T-helper 2 cell treated with Interferon-gamma antibody and Interleukin-4, amounts not matched to agents 5 μg/mL and 100 μg/mL, for 36 hours (primary cell): ENCODE measurements around the gene HSPD1.
"Not testable (repeated sequence)": the region's sequence is repeated elsewhere in the genome, so short reads cannot be mapped to it uniquely, and the experiment has no call there.

Experiments
- DNase-seq: peaks from one replicate; pipeline ENCODE4 v3.0.0; 2021; ENCODE audit warnings: low spot score
- H3K27ac Mint-ChIP-seq: one replicate; pipeline ENCODE4 v1.8.0; 2021; ENCODE audit warnings: mild to moderate bottlenecking, mixed read lengths
- H3K27me3 Mint-ChIP-seq: one replicate; pipeline ENCODE4 v1.8.0; 2021; ENCODE audit warnings: low read depth, mixed read lengths
- H3K36me3 Mint-ChIP-seq: one replicate; pipeline ENCODE4 v1.8.0; 2021; ENCODE audit warnings: low read depth, mixed read lengths
- H3K4me1 Mint-ChIP-seq: one replicate; pipeline ENCODE4 v1.8.0; 2021; ENCODE audit warnings: low read depth, mixed read lengths
- H3K4me3 Mint-ChIP-seq: one replicate; pipeline ENCODE4 v1.8.0; 2022; ENCODE audit warnings: mild to moderate bottlenecking, moderate library complexity, mixed read lengths
- H3K9me3 Mint-ChIP-seq: one replicate; pipeline ENCODE4 v1.8.0; 2021; ENCODE audit warnings: mixed read lengths

HSPD1 gene

DNA sequence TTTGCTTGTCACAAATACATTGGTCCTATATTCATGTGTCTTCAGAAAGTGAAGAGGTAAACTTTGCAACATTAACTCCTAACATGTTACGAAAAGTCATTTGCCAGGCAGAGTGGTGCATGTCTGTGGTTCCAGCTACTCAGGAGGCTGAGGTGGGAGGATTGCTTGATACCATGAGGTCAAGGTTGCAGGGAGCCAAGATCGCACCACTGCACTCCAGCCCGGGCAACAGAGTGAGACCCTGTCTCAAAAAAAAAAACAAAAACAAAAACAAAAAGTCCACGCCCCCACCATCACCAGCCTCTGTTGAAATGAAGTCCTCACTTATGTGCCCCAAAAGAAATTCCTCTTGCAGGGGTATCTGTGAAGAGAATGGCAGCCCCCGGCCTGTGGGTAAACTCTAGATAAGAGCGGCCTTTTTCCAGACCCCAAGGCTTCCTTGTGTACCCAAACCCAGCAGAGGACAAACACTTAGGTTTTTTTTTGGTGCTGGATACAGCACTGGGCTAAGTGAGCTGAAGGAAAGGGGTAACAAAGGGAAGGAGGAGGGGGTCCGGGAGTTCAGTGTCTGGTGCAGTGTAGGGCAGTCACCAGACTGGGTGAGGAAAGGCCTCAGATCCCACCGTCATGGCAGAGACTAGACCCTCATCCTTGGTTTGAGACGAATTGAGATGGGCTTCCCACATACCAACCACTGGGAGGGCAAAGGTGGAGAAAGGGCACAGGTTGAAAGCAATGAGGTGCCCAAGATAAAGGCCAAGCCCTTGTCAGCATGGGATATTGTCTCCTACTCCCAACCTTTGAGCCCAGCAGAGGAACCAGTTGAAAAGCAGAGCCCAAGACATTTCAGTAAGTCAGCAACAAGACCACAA, 19.2 kb downstream of the HSPD1 start:
- Mint-ChIP-seq H3K36me3 (peaks cover 60% of the 10 kb centered on the region), H3K27me3 (no peaks in the 10 kb centered on the region), H3K9me3 (peaks cover 9% of the 10 kb centered on the region), H3K27ac (no peak overlapping the region), H3K4me3 (no peak overlapping the region), H3K4me1 (peaks cover 12% of the 10 kb centered on the region)
- DNase-seq, result no peak

DNA sequence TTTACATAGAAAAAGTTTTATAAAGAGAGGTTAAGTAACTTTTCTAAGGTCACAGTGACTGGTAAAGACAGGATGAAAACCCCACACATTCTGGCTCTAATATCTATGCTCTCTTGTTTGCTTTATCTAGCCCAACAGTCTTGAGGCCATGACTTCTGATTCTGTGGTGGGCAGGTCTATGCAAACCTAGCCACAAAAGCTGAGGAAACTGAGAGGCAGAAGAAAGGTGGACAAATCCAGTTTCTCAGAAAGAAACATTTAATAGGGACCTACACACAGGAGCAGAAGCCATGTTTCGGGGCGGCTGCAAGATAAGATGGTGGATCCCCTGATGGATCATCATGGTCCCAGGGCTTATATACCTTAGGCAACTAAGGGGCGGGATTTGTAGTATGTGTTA, 21.8 kb downstream of the HSPD1 start:
- H3K36me3 Mint-ChIP-seq, result peaks cover 54% of the 10 kb centered on the region
- no peak for DNase-seq
- H3K27ac Mint-ChIP-seq, result peak overlapping the region; percentile 2
- no peaks in the 10 kb centered on the region for H3K27me3 Mint-ChIP-seq
- H3K9me3 Mint-ChIP-seq, result no peaks in the 10 kb centered on the region
- H3K4me3 Mint-ChIP-seq, result no peak overlapping the region
- H3K4me1 Mint-ChIP-seq, result peaks cover 12% of the 10 kb centered on the region

DNA sequence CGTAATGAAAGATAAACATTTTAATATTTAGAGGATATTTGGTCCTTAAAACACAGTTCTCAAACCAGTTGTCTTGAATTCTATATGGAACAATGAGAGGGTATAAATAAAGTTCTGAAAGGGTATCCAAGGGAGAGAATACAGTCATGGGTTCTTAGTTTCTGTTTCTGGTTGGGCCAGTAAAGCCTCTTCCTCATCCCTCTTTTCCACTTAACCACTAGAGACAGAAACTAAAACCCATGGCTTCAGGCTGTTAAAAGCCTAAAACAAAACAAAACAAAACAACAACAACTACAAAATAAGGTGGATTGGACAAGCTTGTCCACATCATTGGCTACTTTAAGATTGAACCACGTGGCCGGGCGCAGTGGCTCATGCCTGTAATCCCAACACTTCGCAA, 27.5 kb downstream of the HSPD1 start:
- Mint-ChIP-seq H3K9me3 (no peaks in the 10 kb centered on the region), H3K4me3 (no peak overlapping the region), H3K4me1 (peaks cover 1% of the 10 kb centered on the region), H3K36me3 (peaks cover 45% of the 10 kb centered on the region), H3K27ac (no peak overlapping the region), H3K27me3 (no peaks in the 10 kb centered on the region)
- DNase-seq, result no peak

DNA sequence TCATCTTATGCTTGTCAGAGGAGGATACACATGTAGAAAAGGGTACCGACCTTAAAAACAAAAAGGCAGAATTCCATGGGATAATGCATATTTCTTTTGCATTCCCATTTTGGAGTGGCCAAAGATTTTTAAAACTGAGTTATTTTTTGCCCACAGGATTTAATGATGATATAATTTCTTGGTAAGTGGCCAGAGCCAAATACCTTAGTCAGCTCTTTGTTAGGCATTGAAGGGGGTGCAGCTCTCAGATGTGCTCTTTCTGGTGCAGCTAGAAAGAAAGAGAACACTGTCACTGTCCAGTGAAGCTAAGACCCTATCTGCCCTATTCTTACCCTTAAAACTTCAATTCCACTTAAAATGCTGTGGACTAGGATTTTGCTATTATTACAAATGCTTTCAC, 35.5 kb downstream of the HSPD1 start:
- no peaks in the 10 kb centered on the region for H3K27me3 Mint-ChIP-seq
- H3K4me1 Mint-ChIP-seq, result peaks cover 5% of the 10 kb centered on the region
- no peak for DNase-seq
- no peaks in the 10 kb centered on the region for H3K9me3 Mint-ChIP-seq
- peaks cover 38% of the 10 kb centered on the region for H3K36me3 Mint-ChIP-seq
- H3K27ac Mint-ChIP-seq, result no peak overlapping the region
- H3K4me3 Mint-ChIP-seq, result no peak overlapping the region

DNA sequence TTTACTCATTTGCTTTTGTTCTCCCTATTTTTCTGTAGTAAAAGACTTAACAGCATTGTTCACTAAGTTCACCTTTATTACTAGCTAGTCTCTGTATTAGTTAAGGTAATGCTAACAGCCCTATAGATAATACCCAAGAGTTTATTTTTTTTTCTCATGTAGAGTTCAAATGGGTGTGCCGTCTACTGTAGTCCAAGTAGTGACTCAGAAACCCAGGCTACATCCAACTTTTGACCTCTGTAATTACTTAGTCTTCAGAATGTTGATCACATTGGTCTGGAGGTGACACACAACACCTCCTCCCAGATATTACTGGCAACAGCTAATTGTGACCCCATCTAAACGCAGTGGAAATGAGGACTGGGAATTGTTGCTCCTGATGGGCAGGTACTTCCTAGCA, 38.6 kb downstream of the HSPD1 start:
- Mint-ChIP-seq H3K27me3 (no peaks in the 10 kb centered on the region), H3K36me3 (peaks cover 27% of the 10 kb centered on the region), H3K4me1 (peaks cover 7% of the 10 kb centered on the region), H3K27ac (no peak overlapping the region), H3K4me3 (no peak overlapping the region), H3K9me3 (no peaks in the 10 kb centered on the region)
- no peak for DNase-seq

DNA sequence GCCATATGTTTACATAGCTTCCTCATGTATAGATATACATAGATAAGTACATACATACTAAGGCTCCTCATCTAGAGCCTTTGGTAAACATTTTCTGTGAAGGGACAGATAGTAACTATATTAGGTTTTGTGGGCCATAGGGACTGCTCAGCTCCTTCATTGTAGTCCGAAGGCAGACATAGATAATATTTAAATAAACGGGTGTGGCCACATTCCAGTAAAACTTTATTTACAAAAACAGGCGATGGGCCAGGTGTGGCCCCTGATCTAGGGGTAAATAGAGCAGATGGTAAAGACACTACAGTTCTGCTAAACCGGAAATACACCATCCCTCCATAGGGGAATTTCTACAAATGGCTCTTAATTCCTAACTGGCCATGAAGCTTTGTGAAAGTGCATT, 39.0 kb downstream of the HSPD1 start:
- no peaks in the 10 kb centered on the region for H3K9me3 Mint-ChIP-seq
- DNase-seq, result no peak
- peaks cover 10% of the 10 kb centered on the region for H3K4me1 Mint-ChIP-seq
- H3K27ac Mint-ChIP-seq, result no peak overlapping the region
- no peak overlapping the region for H3K4me3 Mint-ChIP-seq
- H3K36me3 Mint-ChIP-seq, result peaks cover 27% of the 10 kb centered on the region
- no peaks in the 10 kb centered on the region for H3K27me3 Mint-ChIP-seq

DNA sequence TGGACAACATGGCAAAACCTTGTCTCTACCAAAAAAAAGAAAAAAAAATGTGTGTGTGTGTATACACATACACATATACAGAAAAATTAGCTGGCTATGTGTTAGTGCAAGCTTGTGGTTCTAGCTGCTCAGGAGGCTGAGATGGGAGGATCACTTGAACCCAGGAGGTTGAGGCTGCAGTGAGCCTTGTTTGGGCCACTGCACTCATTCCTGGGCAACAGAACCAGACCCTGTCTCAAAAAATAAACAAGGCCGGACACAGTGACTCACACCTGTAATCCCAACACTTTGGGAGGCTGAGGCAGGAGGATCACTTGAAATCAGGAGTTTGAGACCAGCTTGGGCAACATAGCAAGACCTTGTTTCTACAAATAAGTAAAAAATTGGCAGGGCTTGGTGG, 44.2 kb downstream of the HSPD1 start:
- Mint-ChIP-seq H3K4me3 (peak overlapping the region; percentile 27), H3K27me3 (no peaks in the 10 kb centered on the region), H3K9me3 (no peaks in the 10 kb centered on the region), H3K27ac (no peak overlapping the region), H3K4me1 (peaks cover 22% of the 10 kb centered on the region), H3K36me3 (peaks cover 10% of the 10 kb centered on the region)
- no peak for DNase-seq

DNA sequence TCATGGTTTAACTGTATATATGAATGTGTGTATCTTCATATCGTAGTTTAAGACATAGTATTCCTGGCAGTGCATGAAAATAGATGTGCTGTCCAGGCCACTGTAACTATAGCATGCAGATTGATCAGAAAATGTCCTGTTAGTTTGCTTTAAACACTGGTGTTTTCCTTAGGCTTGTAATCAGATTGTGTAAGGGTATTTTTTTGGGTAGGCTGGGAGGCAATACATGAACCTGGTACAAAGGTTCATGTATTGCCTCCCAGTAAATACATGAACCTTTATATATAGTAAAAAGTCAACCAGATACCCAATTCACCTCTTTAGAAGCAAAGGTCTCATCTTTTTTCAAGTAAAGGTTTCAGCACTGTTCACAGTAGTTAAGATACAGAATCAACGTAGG, 44.7 kb downstream of the HSPD1 start:
- Mint-ChIP-seq H3K27ac (peak overlapping the region; percentile 99), H3K4me1 (peaks cover 21% of the 10 kb centered on the region), H3K36me3 (peaks cover 8% of the 10 kb centered on the region), H3K27me3 (no peaks in the 10 kb centered on the region), H3K4me3 (peak overlapping the region; percentile 96), H3K9me3 (no peaks in the 10 kb centered on the region)
- DNase-seq, result no peak

DNA sequence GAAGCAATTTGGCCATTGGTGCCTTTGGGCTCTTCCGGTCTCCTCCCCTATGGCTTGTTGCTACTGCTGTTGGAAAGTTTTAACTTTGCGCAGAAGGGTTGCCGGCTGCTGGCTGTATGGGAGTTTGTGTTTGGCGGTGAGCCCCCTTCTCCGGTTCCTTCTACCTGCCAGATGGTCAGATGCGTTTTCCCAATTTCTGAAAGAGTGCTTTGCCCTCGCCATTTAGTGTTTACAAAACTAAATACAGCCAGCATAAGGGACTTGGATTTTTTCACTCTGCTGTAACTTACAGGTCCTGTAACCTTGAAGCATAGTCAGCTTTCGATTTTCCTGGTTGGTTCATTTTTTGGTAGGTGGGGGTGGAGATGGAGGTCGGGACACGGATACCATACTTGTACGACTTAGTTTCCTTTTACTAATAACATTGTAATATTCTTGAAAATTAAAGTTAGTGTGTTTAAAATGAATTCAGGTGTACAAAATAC, 45.7 kb downstream of the HSPD1 start:
- H3K36me3 Mint-ChIP-seq, result peaks cover 5% of the 10 kb centered on the region
- no peaks in the 10 kb centered on the region for H3K27me3 Mint-ChIP-seq
- H3K27ac Mint-ChIP-seq, result peak overlapping the region; percentile 99
- peak overlapping the region; percentile 96 for H3K4me3 Mint-ChIP-seq
- H3K4me1 Mint-ChIP-seq, result peaks cover 17% of the 10 kb centered on the region
- DNase-seq, result no peak
- no peaks in the 10 kb centered on the region for H3K9me3 Mint-ChIP-seq

DNA sequence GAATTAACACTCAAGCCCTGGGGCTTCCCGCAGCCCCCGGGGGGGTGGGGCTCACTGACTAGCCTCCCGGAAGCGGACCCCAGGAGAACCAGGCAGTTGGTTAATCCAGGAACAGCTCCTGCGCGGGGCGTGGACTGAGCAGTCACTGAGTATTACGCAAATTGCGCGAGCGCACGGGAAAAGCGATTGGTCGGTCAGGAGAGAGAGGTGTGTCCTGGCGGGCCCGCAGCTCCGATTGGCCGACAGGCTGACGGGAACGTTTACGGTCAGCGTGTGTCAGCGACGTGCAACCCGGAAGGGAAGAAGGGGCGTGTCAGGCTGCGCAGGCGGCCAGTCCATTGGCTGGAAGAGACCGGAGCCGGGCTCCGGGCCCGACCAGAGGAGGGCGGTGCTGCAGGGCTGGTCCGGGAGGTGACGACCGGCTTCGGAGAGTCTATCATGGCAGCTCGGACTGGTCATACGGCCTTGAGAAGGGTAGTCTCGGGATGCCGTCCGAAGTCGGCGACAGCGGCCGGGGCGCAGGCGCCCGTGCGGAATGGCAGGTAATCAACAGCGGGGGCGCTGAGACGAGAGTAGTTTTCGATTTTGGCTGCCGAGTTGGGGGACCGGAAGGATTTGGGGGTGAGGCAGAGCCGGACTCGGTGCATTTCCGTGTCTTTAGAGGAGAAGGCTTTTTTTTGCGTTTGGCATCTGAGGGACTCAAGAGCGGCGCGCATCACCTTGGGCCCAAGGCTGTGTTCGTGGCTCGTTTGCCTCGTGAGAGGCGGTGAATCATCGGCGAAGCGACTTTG, 46.3 kb downstream of the HSPD1 start, which contains the start of gene COQ10B:
Gene COQ10B, plus strand, starts transcription at position 430 of the 791 bp plus-strand sequence. Its CDS starts 9 bp downstream, at position 439.
- no peaks in the 10 kb centered on the region for H3K27me3 Mint-ChIP-seq
- H3K4me1 Mint-ChIP-seq, result peaks cover 16% of the 10 kb centered on the region
- H3K9me3 Mint-ChIP-seq, result no peaks in the 10 kb centered on the region
- H3K27ac Mint-ChIP-seq, result peak within 1 kb of the TSS; percentile 99
- peak within 1 kb of the TSS; percentile 96 for H3K4me3 Mint-ChIP-seq
- H3K36me3 Mint-ChIP-seq, result peaks cover 5% of the 10 kb centered on the region
- DNase-seq, result peak; percentile 100

DNA sequence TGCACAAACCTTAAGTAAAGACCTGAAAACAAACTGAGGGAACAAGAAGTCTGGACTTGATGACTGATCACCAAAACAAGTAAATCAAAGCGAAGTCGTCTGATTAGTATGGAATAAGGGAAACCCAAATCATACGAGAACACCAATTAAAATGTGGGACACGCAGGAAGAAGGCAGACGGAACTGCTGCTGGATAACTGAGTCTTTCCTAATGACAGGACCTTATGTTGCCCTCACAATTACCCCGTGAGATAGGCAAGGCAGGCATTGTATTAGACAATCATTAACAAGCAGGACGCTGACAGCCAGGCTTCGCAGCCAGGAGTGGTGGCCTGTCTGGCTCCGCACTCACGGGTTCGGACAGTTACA, 46.9 kb downstream of the HSPD1 start:
- Mint-ChIP-seq H3K27me3 (no peaks in the 10 kb centered on the region), H3K27ac (peak overlapping the region; percentile 99)

DNA sequence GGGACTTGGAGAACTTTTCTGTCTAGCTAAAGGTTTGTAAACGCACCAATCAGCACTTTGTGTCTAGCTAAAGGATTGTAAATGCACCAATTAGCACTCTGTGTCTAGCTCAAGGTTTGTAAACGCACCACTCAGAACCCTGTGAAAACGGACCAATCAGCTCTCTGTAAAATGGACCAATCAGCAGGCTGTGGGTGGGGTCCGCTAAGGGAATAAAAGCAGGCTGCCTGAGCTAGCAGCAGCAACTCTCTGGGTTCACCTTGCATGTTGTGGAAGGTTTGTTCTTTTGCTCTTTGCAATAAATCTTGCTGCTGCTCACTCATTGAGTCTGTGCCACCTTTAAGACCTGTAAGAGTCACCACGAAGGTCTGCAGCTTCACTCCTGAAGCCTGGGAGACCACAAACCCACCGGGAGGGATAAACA, 48.7 kb downstream of the HSPD1 start:
- H3K4me1 Mint-ChIP-seq, result peaks cover 15% of the 10 kb centered on the region
- DNase-seq, H3K27ac Mint-ChIP-seq, H3K36me3 Mint-ChIP-seq, H3K9me3 Mint-ChIP-seq, H3K4me3 Mint-ChIP-seq, H3K27me3 Mint-ChIP-seq: not testable (repeated sequence)

More for the DNA sequence above, 46.9 kb downstream of the HSPD1 start:
- Mint-ChIP-seq H3K4me3 (peak overlapping the region; percentile 96), H3K4me1 (peaks cover 15% of the 10 kb centered on the region), H3K36me3 (peaks cover 5% of the 10 kb centered on the region), H3K9me3 (no peaks in the 10 kb centered on the region)
- DNase-seq, result no peak

DNA sequence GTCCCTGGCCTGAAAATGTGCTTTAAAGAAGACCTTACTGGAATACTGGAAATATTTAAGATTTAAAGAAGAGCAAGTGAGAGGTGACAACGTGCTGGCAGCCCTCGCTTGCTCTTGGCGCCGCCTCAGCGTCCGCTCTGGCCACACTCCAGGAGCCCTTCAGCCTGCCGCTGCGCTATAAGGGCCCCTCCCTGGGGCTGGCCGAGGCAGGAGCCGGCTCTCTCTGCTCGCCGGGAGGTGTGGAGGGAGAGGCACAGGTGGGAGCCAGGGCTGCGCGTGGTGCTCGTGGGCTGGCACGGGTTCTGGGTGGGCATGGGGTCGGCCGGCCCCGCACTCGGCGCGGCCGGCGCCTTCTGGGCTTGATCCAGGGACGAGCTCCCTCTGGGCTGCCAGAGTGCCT, 49.2 kb downstream of the HSPD1 start:
- Mint-ChIP-seq H3K4me3 (no peak overlapping the region), H3K4me1 (peaks cover 12% of the 10 kb centered on the region), H3K9me3 (no peaks in the 10 kb centered on the region), H3K27ac (no peak overlapping the region), H3K27me3 (peaks cover under 1% of the 10 kb centered on the region), H3K36me3 (peaks cover 2% of the 10 kb centered on the region)
- no peak for DNase-seq

DNA sequence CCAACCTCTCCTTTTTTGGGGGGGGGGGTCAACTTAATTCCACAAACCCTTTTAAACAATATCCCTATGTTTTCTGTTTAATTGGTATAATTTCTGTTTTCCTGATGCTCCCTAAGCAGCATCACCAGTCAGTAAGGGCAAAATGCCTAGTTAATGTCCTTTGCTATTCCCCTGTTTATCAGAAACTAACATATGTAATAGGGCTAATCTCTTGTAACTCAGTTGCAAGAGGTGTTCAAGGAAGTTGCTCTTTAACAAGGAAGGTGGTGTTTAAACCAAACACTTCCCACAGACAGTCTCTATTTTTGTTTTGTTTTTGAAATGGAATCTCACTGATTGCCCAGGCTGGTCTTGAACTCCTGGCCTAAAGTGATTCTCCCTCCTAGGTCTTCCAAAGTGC, 52.8 kb downstream of the HSPD1 start:
- Mint-ChIP-seq H3K27me3 (peaks cover 8% of the 10 kb centered on the region), H3K27ac (no peak overlapping the region), H3K9me3 (no peaks in the 10 kb centered on the region), H3K36me3 (no peaks in the 10 kb centered on the region), H3K4me1 (peaks cover 4% of the 10 kb centered on the region), H3K4me3 (no peak overlapping the region)
- no peak for DNase-seq
